ENCODE results near the gene ZNF512B. TPM values are rescaled to one million over a fixed set of nuclear protein-coding genes. Genes with fewer than 3 reads are reported as not detected.
A peak's percentile ranks its signal among the peaks of the same experiment; 100 is the strongest.

ZNF512B gene
- total and polyA plus RNA-seq, 3 donors from 2014 or later: 16.7 to 27.6 (median 24.5) TPM

DNA sequence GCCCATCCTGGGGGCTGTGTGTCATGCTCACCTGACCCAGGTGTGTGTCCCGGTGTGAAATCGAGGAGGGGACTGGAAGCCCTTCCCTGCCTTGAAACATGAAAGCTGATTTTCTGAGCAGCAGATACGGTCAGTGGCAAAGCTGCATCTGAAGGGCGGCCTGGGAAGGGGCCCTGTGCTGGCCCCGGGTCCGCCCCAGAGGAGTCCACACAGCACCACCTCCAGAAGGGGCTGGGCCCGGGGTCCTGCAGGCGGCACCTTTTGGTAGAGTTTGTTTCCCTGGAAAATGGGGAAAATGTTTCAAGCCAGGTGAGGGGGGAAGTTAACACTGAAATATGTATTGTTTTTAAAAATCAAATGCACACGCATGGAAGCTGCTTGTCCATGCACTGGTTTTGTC lies 34.3 kb downstream of the ZNF512B start:
- Histone ChIP-seq H3K27me3 (no peaks in the 10 kb centered on the region), H3K9me3 (no peaks in the 10 kb centered on the region), H3K27ac (no peak overlapping the region), H3K36me3 (ENCODE audit: low read depth, missing control alignments) (no peaks in the 10 kb centered on the region), H3K4me1 (no peaks in the 10 kb centered on the region), H3K4me3 (no peak overlapping the region)
- intact Hi-C loops (cut with DNase I; ENCODE audit: low total_unique reads): no loop called here
- DNase-seq: no peak
- WGBS, 2 donors: 94% methylated on average over 6 to 9 of the region's 9 CpGs
- TF ChIP-seq, protein P1, sequence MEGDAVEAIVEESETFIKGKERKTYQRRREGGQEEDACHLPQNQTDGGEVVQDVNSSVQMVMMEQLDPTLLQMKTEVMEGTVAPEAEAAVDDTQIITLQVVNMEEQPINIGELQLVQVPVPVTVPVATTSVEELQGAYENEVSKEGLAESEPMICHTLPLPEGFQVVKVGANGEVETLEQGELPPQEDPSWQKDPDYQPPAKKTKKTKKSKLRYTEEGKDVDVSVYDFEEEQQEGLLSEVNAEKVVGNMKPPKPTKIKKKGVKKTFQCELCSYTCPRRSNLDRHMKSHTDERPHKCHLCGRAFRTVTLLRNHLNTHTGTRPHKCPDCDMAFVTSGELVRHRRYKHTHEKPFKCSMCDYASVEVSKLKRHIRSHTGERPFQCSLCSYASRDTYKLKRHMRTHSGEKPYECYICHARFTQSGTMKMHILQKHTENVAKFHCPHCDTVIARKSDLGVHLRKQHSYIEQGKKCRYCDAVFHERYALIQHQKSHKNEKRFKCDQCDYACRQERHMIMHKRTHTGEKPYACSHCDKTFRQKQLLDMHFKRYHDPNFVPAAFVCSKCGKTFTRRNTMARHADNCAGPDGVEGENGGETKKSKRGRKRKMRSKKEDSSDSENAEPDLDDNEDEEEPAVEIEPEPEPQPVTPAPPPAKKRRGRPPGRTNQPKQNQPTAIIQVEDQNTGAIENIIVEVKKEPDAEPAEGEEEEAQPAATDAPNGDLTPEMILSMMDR (IDR thresholded peaks at IDR 0.05): no peak
- TF ChIP-seq POLR2A (IDR thresholded peaks at IDR 0.05): no peak

DNA sequence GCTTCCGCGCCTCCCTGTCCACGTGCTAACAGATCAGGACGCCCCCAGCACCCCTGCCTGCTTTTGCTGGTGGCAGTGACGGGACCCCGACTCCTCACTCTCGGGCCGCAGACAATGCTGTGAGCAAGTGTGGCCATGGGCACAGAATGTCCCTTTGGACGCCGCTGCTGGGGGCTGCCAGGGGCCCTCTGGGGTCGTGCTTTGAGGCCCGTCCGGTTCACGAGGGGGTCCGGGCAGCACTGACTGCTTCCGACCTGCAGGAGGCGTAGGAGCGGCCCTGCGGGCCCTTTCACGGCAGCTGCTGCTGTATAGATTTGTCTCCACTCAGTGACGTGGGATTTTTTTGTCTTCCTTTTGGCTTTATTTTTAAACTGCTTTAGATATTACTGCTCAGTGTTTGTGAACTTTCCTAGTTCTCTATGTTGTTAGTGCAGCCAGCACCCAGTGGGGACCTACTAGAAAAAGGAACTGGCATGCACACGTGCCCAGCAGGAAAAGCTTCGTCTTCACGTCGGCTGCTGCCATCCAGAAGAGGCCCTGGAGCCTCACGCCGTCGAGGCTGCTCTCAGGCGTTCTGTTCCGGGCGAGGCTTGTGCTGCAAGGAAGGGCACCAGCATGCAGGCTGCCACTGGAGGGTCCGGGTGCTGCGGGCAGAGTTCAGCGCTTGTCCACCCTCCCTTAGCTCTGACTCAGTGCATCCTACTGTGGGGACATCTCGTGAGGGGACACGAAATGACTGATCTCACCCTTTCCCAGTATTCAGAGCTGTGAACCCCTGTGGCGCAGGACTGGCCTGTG lies 35.3 kb downstream of the ZNF512B start:
- no peaks in the 10 kb centered on the region for H3K9me3 ChIP-seq
- no peaks in the 10 kb centered on the region for H3K4me1 ChIP-seq
- TF ChIP-seq POLR2A (IDR thresholded peaks at IDR 0.05): no peak
- TF ChIP-seq, protein P1 (IDR thresholded peaks at IDR 0.05): peak in 2 of 3 experiments; percentile 2 to 19
- 85 to 86% methylated on average over 21 to 37 of the region's 37 CpGs for WGBS, 2 donors
- intact Hi-C loops (cut with DNase I; ENCODE audit: low total_unique reads): no loop called here
- no peak overlapping the region for H3K27ac ChIP-seq
- H3K27me3 ChIP-seq: no peaks in the 10 kb centered on the region
- H3K4me3 ChIP-seq: no peak overlapping the region
- H3K36me3 ChIP-seq (ENCODE audit: low read depth, missing control alignments): no peaks in the 10 kb centered on the region
- DNase-seq: no peak

DNA sequence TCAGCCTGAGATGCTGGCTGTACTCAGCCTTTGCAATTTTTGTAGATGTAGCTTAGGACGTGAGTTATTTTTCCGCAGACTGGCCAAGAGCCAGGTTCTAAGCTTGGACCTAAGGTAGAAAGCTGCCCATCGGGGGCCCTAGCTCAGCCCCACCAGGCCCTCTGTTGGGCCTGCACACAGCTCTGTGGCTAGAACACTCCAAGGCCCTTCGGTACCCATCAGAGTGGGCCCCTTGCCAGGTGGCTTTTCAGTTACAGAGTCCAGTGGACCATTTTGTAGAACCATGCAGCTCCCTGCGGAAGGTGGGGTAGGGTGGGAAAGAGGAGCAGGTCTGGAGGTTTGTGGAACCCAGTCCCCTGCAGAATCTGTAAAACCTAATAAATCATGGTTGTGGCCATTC lies 36.1 kb downstream of the ZNF512B start:
- no peaks in the 10 kb centered on the region for H3K27me3 ChIP-seq
- TF ChIP-seq POLR2A (IDR thresholded peaks at IDR 0.05): no peak
- TF ChIP-seq, protein P1 (IDR thresholded peaks at IDR 0.05): no peak
- no peaks in the 10 kb centered on the region for H3K9me3 ChIP-seq
- no peaks in the 10 kb centered on the region for H3K4me1 ChIP-seq
- H3K4me3 ChIP-seq: no peak overlapping the region
- no peak overlapping the region for H3K27ac ChIP-seq
- H3K36me3 ChIP-seq (ENCODE audit: low read depth, missing control alignments): no peaks in the 10 kb centered on the region
- intact Hi-C loops (cut with DNase I; ENCODE audit: low total_unique reads): no loop called here
- WGBS, 2 donors: 77 to 80% methylated on average over 5 of the region's 5 CpGs
- DNase-seq: no peak

DNA sequence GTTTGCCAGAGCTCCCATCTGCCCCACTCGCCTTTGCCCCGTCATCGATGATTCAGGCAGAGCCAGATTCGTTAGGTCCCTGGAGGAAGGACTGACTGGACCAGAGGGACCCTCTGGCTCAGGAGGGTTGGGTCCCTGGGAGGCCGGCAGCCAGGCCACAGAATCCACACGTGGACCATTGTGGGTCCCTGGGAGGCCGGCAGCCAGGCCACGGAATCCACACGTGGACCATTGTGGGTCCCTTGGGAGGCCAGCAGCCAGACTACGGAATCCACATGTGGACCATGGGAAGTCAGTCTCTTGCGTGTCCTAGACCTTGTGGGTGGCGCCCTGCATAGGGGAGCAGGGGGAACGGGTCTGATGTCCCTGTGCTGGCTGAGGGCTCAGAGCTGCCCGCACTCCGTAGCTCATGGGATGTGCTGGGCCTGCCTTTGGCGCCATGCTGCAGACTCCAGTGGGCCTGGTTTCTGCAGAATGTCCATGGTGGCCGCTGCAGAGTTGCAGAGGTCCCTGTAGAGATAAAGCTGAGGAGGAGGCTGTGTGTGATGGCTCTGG lies 37.0 kb downstream of the ZNF512B start:
- Histone ChIP-seq H3K36me3 (ENCODE audit: low read depth, missing control alignments) (no peaks in the 10 kb centered on the region), H3K4me1 (no peaks in the 10 kb centered on the region), H3K4me3 (no peak overlapping the region), H3K27ac (no peak overlapping the region), H3K9me3 (no peaks in the 10 kb centered on the region), H3K27me3 (no peaks in the 10 kb centered on the region)
- no peak for DNase-seq
- WGBS, 2 donors: 91 to 93% methylated on average over 12 to 17 of the region's 17 CpGs
- TF ChIP-seq, protein P1 (IDR thresholded peaks at IDR 0.05): no peak
- intact Hi-C loops (cut with DNase I; ENCODE audit: low total_unique reads): no loop called here
